ENCODE data around the gene GAS2.

- TF ChIP-seq, protein P1, sequence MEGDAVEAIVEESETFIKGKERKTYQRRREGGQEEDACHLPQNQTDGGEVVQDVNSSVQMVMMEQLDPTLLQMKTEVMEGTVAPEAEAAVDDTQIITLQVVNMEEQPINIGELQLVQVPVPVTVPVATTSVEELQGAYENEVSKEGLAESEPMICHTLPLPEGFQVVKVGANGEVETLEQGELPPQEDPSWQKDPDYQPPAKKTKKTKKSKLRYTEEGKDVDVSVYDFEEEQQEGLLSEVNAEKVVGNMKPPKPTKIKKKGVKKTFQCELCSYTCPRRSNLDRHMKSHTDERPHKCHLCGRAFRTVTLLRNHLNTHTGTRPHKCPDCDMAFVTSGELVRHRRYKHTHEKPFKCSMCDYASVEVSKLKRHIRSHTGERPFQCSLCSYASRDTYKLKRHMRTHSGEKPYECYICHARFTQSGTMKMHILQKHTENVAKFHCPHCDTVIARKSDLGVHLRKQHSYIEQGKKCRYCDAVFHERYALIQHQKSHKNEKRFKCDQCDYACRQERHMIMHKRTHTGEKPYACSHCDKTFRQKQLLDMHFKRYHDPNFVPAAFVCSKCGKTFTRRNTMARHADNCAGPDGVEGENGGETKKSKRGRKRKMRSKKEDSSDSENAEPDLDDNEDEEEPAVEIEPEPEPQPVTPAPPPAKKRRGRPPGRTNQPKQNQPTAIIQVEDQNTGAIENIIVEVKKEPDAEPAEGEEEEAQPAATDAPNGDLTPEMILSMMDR (IDR thresholded peaks at IDR 0.05), result no peak
- no peak for TF ChIP-seq POLR2A (IDR thresholded peaks at IDR 0.05)
Observed at GRCh38 chr11:22742157-22742613, 75.8 kb downstream of the GAS2 start.
